NT2/D1 (cell line): Measurements from ENCODE around the gene SHB.

Experiments
- SUZ12 ChIP-seq: IDR thresholded peaks from 2 replicates; pipeline ENCODE4 v1.6.1; 2011; ENCODE audit not compliant: insufficient read length, insufficient read depth; ENCODE audit errors: extremely low read depth
- YY1 ChIP-seq: IDR thresholded peaks from 2 replicates; pipeline ENCODE4 v1.6.1; 2011; ENCODE audit not compliant: insufficient read length, insufficient read depth
- ZNF274 ChIP-seq: IDR thresholded peaks from 2 replicates; pipeline ENCODE4 v1.6.1; 2011; ENCODE audit warnings: mild to moderate bottlenecking, low read depth, low read length

GRCh38 chr9:38117651-38118050 is 48.6 kb upstream of the SHB start:
- TF ChIP-seq YY1 (no peak), ZNF274 (no peak), SUZ12 (no peak)
